HG03045 (cell line): ENCODE measurements around the gene RNF125.
"Not testable (repeated sequence)": the region's sequence is repeated elsewhere in the genome, so short reads cannot be mapped to it uniquely, and the experiment has no call there.

Source experiments
- ATAC-seq: cut with Tn5 transposase; IDR thresholded peaks from one replicate; pipeline ENCODE4 v1.9.1; 2021; ENCODE audit warnings: mild to moderate bottlenecking, moderate library complexity; ENCODE audit not compliant: unreplicated experiment

Gene RNF125

GRCh38 chr18:32018331-32019250, at the start of gene RNF125:
RNF125 (plus strand) TSS chr18:32018825; CDS start chr18:32018864, 39 bp downstream.
- peak; percentile 96 for ATAC-seq

DNA sequence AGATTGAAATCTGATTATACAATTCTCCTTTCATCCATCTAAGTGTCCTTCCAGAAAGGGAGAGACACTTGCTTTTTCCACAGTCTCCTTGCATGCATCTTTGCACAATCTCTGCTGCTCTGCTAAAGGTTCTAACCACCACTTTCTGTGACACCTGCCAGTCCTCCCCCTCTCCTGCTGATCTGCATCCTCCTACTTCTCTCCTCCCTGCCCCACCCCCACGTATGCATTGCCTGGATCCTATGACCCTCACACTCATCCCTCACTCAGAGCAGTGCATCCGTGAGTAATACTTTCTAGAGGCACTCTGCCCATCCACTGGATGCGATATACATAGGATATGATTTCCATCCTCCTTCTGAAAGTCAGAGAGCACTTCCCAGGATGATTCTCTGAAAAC, 48.0 kb upstream of the RNF125 start:
- ATAC-seq: no peak

DNA sequence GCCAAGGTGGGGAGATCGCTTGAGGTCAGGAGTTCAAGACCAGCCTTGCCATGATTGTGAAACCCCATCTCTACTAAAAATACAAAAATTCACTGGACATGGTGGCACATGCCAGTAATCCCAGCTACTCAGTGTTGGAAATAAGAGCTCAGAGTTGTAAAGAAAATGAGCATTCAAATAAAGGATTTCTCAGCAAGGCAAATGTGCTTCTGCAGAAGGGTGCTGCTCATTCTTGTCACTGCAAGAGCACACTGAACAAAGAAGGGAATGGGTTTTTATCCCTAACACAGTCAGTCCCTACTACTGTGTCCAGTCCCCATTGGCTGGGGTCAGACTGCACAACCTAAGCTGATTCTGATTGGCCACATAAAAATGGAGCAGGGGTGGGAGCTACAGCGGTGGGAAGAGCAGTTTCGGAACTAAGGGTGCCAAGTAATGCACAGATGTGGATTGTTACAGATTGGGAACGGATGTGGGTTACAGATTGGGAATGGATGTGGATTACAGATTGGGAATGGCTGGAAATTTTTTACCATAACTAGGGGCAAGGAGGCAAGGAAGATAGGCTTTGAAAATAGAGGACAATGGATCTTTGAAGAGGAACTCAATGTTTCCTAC, 44.6 kb upstream of the RNF125 start:
- no peak for ATAC-seq

DNA sequence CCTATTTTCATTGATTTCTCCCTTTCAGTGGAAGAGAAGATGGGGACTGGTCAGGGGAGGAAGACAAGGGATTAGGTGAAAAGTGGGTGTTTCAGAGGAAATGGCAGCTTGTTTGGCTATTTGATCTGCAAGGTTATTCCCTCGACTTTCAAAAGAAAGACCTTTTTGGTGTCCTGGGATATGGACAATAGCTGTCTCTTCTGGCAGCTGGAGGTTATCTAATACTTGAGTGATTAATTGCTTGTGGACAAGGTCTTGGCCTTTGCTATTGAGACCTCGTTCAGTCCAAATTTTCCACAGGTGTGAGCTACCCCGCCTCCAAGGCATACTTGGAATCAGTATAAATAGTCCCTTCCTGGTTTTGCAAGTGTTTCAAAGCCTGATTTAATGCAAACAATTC, 42.4 kb upstream of the RNF125 start:
- no peak for ATAC-seq

DNA sequence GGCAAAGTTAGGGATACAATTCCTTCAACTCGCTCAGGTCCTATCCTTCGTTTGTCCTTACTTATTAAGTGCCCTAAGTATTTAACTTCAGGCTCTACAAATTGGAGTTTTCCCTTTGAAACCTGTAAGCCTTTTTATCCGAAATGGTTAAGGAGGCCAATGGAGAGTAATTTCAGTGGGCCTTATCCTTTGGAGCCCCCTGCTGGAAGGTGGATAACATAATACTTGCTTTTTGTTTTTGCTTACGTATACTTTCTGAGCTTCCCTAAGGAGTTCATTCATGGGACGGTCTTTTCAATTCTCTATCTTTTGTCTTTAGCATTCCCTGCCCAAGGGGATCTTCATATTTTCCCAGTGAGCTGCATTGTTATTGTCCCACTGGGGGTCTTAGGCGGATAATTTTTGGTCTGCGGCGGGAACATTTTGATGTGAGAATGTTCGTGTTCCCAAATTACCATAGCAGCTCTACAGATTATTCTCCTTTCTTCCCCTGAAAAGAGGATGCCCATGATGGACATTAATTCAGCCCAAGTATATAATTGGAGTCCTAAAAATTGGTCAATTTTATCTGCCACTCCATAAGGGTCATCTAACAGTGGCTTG, 41.3 kb upstream of the RNF125 start:
- no peak for ATAC-seq

- ATAC-seq: no peak
Observed at GRCh38 chr18:31978616-31979015, 40.0 kb upstream of the RNF125 start.

- no peak for ATAC-seq
Observed at GRCh38 chr18:31979714-31980113, 38.9 kb upstream of the RNF125 start.

DNA sequence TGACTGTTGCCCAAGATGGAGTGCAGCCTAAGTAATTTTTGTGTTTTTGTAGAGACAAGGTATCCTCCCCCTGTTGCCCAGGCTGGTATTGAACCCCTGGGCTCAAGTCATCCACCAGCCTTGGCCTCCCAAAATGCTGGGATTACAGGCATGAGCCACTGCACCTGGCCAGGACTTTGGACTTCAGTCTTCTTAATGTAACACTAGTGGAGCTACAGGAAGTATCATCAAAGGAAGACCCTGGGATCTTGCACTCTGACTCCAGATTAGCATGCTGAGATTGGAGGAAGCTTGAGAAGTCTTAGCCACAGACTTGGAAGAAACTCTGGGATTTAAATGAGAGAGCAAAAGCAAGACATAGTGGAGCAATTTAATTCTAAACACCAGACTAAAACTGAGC, 37.8 kb upstream of the RNF125 start:
- no peak for ATAC-seq

DNA sequence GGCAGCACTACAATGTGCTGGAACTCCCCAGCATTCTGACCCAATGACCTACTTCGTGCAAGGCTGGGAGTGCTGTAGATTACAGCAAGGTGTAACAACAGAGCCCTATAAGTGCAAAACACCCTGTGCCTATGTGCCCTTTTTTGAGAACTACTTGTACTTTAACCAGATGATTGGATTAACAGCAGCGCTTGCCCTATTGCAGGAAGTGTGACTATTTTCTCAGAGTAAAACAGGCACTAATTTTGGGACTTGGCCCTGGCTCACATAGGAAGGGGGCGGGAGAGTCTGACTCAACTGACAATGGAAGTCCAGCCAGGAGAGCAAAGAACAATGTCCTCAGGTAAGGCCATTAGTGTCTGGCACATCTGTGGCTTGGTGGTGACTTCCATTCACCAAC, 35.6 kb upstream of the RNF125 start:
- ATAC-seq: no peak

GRCh38 chr18:31983976-31984375, 34.6 kb upstream of the RNF125 start:
- ATAC-seq: no peak

DNA sequence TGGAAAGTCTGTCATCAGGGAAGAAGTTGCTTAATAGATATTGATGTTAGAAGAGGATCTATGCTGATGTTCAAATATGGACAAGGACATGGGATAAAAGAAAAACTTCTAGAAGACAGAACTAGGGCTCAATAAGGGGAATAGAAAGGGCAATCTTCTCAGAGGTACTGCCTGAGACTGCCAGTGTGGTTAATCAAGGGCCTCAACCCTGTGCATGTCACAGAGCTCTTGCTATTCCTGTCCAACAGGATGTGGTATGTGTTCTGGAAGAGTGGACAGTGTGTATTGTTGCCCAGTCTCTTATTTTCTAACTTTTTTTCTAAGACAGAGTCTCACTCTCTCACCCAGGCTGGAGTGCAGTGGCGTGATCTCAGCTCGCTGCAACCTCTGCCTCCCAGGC, 27.8 kb upstream of the RNF125 start:
- ATAC-seq: no peak

- ATAC-seq: no peak
Observed at GRCh38 chr18:31996007-31996406, 22.6 kb upstream of the RNF125 start.

DNA sequence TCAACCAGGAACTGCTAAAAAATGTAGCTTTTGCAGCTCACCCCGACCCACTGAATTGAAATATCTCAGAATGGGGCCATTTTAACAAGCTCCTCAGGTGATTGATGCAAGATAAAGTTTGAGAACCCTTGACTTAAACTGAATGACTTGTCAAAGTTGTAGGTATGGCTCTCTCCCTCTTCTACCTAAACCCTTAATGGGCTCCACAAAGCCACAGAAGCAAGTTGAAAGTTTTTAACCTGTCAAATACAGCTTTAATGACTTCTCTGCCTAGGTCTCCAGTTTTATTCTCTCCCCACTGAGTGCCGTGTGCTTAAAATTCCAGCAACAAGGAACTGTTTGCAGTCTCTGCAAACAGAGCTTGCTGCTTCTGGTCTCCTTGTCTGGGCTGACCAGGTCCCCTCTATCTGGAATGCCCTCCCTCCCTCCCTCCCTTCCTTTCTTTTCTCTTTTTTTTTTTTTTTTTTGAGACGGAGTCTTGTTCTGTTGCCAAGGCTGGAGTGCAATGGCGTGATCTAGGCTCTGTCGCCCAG, 19.7 kb upstream of the RNF125 start:
- ATAC-seq: no peak

DNA sequence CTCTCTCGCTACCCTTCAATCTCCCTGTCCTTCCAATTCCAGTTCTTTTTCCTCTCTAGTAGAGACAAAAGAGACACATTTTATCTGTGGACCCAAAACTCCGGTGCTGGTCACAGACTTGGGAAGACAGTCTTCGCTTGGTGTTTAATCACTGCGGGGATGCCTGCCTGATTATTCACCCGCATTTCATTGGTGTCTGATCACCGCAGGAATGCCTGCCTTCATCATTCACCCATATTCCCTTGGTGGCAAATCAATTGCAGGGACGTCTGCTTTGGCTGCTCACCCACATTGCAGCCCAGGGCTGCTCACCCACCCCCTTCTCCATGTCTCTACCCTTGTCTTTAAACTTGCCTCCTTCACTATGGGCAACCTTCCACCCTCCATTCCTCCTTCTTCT, 17.5 kb upstream of the RNF125 start:
- not testable (repeated sequence) for ATAC-seq

DNA sequence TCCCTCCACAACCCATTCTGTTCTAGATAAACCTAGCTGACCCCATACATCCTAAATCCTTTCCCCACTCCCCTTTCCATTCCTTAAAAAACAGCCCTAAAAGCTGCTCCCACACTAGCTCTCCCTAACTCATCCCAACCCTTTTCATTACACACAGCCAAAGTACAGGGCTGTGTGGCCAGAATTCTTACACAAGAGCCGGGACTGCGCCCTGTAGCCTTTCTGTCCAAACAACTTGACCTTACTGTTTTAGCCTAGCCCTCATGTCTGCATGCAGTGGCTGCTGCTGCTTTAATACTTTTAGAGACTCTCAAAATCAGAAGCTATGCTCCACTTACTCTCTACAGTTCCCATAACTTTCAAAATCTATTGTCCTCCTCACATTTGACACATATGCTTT, 14.8 kb upstream of the RNF125 start:
- not testable (repeated sequence) for ATAC-seq

DNA sequence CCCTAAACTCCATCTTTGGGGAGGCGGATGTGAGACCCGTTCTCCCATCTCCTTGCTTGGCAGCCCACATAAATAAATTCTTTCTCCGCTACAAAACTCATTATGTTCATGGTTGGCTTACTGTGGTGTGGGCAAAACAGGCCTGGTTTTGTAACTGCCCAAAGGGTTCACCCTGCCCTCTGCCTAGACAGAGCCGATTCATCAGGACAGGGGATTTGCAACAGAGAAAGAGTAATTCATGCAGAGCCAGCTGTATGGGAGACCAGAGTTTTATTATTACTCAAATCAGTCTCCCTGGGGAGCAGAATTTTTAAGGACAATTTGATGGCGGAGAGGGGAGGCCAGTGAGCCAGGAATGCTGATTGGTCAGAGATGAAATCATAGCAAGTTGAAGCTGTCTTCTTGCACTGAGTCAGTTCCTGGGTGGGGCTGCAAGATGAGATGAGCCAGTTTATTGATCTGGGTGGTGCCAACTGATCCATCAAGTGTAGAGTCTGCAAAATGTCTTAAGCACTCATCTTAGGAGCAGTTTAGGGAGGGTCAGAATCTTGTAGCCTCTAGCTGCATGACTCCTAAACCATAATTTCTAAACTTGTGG, 8.4 kb upstream of the RNF125 start:
- no peak for ATAC-seq

DNA sequence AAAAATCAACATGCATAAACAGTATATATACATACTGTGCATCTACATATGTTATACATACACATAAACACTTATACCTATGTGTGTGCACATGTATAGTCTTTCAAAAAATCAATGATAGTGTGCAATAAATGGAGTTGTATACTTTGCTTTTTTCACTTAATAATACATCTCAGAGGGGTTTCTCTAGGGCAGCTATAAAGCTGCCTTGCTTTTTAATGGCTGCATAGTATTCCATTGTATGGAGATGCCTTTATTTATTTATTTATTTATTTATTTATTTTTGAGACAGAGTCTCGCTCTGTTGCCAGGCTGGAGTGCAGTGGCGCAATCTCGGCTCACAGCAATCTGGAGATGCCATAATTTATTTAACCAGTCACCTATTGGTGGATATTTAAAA, 7.4 kb upstream of the RNF125 start:
- no peak for ATAC-seq

GRCh38 chr18:32019251-32019948, 775 bp downstream of the RNF125 start:
- no peak for ATAC-seq

DNA sequence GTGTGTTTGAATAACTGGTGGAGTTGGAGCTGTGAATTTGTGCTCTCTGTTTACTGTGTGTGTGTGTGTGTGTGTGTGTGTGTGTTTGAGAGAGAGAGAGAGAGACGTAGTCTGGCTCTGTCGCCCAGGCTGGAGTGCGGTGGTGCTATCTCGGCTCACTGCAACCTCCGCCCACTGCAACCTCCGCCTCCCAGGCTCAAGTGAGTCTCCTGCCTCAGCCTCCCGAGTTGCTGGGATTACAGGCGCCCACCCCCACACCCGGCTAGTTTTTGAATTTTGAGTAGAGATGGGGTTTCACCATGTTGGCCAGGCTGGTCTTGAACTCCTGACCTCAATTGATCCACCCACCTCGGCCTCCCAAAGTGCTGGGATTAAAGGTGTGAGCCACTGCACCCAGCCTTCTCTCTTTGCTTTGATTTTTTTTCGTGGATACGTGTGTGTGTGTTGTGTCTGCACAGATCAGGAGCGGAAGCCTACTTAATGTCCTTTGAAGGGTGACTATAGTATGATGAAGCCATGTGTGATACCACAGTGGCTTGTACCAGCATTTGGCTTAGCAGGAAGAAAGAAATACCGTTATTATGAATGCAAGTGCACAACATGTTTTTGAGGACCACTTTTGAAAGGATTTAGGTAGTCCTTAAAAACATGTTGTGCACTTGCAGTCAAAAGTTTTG, 1.5 kb downstream of the RNF125 start:
- ATAC-seq: not testable (repeated sequence)
